ENCODE data around the gene LRRC15. TPM values are rescaled to one million over a fixed set of nuclear protein-coding genes. Genes with fewer than 3 reads are reported as not detected.
A peak's percentile ranks its signal among the peaks of the same experiment; 100 is the strongest.

LRRC15 gene
- total and polyA plus RNA-seq, 2 experiments from 2014 or later, result 0.05 to 0.14 TPM

DNA sequence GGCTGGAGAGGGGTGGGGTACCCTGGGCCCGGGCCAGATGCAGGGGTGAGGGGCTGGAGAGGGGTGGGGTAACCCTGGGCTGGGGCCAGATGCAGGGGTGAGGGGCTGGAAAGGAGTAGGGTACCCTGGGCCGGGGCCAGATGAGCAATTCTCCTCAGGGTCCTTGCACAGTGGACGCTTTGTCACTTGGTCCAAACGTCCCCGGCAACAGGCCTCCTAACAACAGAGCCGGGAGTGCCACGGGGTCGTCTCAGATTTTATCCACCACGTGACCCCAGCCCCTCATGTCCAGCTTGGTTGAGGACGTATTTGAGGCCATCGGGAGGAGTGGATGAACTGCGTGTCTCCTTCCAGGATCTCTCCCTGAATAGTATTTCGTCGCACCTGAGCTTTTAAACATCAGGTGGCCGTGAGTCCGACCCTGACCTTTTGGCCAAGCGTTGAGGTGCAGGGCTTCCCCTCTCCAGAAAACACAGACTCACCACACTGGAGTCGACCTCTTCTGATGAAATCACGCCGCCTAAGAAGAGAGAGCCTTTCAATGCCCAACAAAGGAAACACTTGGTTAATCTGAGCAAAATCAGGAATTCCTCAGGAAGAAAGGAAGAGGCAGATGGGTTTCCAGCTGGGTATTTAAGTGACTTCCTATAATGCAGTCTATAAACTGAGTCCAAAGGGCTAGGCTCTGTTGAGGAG is 12.8 kb upstream of the LRRC15 start:
- no peaks in the 10 kb centered on the region for H3K9me3 Mint-ChIP-seq
- no peaks in the 10 kb centered on the region for H4K20me1 ChIP-seq (replicated peaks; ENCODE audit: insufficient read depth)
- H3K36me3 Mint-ChIP-seq (ENCODE audit: low read depth), result no peaks in the 10 kb centered on the region
- no peak for DNase-seq (ENCODE audit: low spot score)
- no peaks in the 10 kb centered on the region for H3K27me3 ChIP-seq (ENCODE audit: insufficient read depth)
- H3K4me2 ChIP-seq, result 0 out of 2 replicates have a peak overlapping the region, but pooled peaks have one; percentile 23
- peaks cover 4% of the 10 kb centered on the region; the same call in 1 of the 2 replicates for H3K4me1 ChIP-seq (ENCODE audit: insufficient read depth)
- H3K27me3 Mint-ChIP-seq (ENCODE audit: insufficient read depth, low read depth, poor library complexity), result peaks cover 6% of the 10 kb centered on the region
- no peak overlapping the region; the same call in 1 of the 2 replicates for H3K27ac Mint-ChIP-seq
- ATAC-seq, result no peak; the same call in 2 of the 3 replicates
- H3K4me1 Mint-ChIP-seq, result peaks cover 32% of the 10 kb centered on the region
- H3K36me3 ChIP-seq (ENCODE audit: insufficient read depth), result no peaks in the 10 kb centered on the region
- H3K9me2 ChIP-seq (ENCODE audit: insufficient read depth), result no peaks in the 10 kb centered on the region
- peak overlapping the region; percentile 19; the same call in 1 of the 3 replicates for H3K4me3 Mint-ChIP-seq
- H2AFZ ChIP-seq, result peak overlapping the region; percentile 64
- no peaks in the 10 kb centered on the region for H3F3A ChIP-seq (replicated peaks; ENCODE audit: low read depth)
- TF ChIP-seq, protein P1, sequence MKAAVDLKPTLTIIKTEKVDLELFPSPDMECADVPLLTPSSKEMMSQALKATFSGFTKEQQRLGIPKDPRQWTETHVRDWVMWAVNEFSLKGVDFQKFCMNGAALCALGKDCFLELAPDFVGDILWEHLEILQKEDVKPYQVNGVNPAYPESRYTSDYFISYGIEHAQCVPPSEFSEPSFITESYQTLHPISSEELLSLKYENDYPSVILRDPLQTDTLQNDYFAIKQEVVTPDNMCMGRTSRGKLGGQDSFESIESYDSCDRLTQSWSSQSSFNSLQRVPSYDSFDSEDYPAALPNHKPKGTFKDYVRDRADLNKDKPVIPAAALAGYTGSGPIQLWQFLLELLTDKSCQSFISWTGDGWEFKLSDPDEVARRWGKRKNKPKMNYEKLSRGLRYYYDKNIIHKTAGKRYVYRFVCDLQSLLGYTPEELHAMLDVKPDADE (IDR thresholded peaks at IDR 0.05), result no peak
- TF ChIP-seq STAT1 (IDR thresholded peaks at IDR 0.05; ENCODE audit: unreplicated experiment) (no peak), ZNF331 (CRISPR knock-in tag; IDR thresholded peaks at IDR 0.05; ENCODE audit: low read depth) (no peak), POLR2AphosphoS5 (IDR thresholded peaks at IDR 0.05; ENCODE audit: low read depth) (no peak), JUNB (IDR thresholded peaks at IDR 0.05; ENCODE audit: unreplicated experiment) (no peak), ZNF462 (CRISPR knock-in tag; IDR thresholded peaks at IDR 0.05) (no peak)
- H3K27ac ChIP-seq (ENCODE audit: low read depth), result no peak overlapping the region
- H3K79me2 ChIP-seq (replicated peaks; ENCODE audit: insufficient read depth), result no peaks in the 10 kb centered on the region
- H3K4me3 ChIP-seq, result no peak overlapping the region
